ENCODE data around the gene PLPP3.

PLPP3 gene

DNA sequence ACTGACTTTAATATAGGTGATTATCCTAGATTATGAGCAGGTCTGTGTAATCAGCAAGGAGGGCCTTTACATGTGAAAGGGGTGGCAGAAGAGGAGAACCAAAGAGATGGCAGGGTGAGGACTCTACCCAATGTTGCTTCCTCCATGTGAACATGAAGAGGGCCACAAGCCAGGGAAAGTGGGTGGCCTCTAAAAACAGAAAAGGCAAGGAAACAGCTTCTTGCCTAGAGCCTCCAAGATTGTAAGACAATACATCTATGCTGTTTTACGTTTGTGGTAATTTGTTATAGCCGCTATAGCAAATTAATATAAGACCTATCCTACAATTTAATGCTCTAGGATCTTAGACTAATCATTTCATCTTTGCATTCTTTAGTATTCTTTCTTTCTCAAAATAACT is 85.5 kb downstream of the PLPP3 start:
- no peak for DNase-seq

- DNase-seq = peak; percentile 32
Measured at GRCh38 chr1:56491441-56491840, 87.9 kb downstream of the PLPP3 start.

DNA sequence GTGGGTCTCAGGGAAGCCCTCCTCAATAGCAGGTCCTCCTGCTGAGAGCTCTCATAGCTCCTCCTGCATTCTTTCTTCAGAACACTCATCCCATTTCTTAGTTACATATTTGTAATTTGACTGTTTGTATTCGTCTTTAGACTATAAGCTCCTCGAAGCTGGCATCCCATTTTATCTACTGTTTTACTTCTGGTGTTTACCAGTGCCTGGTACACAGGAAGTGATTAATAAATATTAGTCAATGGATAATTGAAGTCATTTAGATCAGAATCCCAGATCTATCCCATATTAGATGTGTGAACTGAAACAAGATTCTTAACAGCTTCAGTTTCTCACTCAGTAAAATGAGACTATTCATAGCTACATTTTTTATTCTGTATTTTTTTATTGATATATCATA is 88.7 kb downstream of the PLPP3 start:
- no peak for DNase-seq

DNA sequence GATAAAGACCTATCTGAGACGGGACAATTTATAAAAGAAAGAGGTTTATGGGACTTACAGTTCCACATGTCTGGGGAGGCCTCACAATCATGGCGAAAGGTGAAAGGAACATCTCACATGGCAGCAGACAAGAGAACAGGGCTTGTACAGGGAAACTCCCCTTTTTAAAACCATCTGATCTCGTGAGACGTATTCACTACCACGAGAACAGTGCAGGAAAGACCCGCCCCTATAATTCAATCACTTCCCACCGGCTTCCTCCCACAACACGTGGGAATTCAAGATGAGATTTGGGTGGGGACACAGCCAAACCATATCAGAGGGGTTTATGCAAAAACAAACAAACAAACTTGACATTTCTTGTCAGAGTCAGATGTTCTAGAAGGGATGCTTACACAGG is 89.7 kb downstream of the PLPP3 start:
- DNase-seq = peak; percentile 20

GRCh38 chr1:56484695-56485094 is 94.7 kb downstream of the PLPP3 start:
- peak; percentile 36 for DNase-seq

DNA sequence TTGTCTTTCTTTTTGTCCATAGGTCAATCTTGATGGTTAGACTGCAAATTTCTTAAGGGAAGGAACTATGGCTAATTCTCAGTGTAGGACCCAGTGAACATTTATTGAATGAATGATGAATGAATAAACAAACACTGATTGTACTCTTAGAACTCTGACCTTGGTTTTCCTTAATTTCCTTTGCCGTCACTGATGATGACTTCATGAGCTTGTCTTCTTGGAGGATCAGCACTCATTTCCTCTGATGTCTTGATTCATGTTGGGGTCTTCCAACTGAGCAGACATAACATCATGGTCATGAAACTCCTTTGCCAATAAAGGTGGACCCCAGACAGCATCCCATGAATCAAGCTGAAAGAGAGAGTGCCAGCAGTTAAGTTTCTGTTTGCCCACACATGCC is 96.3 kb downstream of the PLPP3 start:
- DNase-seq = no peak

- DNase-seq = no peak
Measured at GRCh38 chr1:56482486-56482885, 96.9 kb downstream of the PLPP3 start.

- DNase-seq = no peak
Measured at GRCh38 chr1:56481140-56481694, 98.1 kb downstream of the PLPP3 start.

GRCh38 chr1:56478734-56479133 is 100.6 kb downstream of the PLPP3 start:
- no peak for DNase-seq

DNA sequence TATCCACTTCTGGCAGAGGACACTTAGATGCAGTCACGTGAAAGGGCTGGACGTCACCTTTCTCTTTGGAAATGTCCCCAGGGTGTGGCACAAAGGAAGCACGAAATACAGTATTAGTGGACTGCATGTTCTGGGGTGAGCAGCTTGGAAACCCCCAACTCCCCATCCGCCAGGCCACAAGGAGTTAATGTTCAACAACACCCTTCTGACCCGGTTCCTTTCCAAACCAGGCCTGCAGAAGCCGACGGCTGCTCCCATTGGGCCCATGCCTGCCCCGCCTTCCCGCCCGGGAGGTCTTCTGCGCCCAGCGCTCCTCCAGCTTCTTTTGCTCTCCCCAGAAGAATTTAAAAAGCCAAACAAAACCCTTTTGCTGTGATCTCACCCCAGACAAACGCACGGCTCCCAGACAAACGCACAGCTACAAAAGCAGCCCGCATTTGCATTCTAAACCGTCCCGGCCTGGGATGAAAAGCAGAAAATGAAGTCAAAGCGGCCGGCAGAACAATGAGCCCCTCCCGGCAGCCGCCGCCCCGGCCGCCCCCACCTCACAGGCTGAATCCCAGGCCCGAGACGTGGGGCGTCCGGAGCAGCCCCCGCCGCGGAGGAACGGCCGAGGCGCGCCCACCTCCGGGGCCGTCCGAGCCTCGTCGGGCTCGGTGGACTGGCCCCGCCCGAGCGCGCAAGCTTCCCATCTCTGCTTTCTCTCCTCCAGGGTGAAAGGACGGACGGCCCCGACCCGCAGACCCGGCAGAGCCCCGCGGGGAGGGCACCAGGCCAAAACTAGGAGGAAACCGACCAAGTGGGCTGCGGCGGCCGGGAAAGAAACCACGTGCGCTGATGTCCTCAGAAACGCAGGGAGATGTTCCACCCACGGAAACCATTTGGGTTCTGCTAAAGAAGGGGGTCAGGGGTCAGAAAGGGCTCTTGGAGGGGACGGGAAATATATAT is 101.9 kb downstream of the PLPP3 start:
- DNase-seq = peak; percentile 70

DNA sequence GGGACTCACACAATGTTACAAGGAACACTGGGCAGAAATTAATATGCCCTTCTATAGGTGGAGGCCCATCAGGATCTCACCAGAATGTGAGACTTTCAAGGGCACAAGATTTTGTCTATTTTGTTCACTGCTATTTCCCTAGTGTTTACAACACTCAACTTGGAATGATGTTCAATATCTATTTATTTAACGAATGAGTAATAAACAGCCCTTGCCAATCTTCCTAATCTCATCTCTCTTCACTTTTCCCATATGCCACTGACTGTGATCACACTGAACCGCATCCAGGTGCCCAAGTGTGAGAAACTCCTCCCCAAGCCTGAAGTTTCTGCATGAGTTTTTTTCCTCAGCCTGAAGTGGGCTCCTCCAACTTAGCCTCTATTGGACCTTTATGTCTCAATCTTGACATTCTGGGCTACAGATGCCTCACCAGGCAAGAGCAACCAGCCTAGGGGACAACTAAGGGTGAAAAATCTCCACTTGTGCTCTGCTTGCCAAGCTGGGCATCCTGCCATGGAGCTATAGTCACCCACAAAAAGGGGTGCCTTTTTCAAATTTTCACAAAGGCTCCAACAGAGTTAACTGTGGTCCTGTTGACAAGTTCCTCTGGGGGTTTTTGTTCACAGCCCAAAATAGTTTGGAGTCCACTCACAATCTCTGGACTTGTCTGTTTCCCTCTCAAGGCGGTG is 105.6 kb downstream of the PLPP3 start:
- no peak for DNase-seq

- no peak for DNase-seq
Measured at GRCh38 chr1:56472860-56473259, 106.5 kb downstream of the PLPP3 start.

DNA sequence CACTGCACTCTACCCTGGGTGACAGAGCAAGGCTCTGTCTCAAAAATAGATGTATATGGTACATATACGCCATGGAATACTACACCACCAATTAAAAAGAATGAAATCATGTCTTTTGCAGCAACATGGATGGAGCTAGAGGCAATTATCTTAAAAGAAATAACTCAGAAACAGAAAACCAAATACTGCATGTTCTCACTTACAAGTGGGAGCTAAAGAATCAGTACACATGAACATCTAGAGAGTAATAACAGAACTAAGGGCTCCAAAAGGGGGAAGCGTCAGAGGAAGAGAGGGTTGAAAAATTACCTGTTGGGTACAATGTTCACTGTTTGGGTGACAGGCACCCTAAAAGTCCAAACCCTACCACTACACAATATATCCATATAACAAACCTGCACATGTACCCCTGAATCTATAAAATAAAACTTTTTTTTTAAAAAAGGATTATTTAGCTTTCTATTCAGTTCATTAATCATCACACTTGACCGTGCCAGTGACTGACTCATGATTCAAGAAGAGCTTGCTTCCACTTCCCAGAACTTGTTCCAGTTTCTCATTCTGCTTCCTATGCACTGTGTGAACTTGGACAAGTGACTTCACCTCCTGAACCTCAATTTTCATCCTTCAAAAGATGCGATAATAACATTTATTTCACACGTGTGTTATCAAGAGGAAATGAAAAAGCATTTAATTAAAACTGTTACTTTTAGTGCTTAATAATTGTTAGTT is 109.6 kb downstream of the PLPP3 start:
- peak; percentile 54 for DNase-seq

DNA sequence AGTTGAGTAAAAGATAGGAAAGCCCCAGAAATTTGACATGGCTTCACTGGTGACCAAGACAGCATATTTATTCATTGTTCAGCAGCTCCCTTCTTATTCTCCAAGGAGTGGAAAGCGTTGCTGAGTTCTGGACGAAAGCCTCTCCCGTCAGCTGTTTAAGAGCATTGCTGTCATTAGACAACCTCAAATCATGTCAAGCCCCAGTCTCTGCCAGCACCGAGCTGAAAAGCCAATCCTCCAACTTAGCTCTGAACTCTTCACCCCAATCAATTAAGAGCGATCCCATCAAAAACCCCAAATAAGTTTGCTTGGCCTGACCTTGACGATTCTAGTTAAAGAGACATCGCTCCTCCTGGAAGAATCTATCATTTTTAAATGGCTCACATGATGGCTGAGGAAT is 110.8 kb downstream of the PLPP3 start:
- DNase-seq = no peak

DNA sequence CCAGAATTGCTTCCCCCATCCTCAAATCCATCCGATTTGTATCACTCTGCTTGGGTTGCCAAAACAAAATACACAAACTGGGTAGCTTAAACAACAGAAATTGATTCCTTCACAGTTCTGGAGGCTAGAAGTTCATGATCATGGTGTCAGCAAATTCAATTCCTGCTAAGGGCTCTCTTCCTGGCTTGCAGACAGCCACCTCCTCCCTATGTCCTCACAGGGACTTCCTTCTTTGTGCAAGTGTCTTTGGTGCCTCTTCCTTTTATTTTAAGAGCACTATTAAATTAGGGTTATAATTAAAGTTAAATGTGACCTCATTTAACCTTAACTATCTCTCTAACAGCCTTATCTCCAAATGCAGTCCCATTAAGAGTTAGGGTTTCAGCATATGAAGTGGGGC is 112.8 kb downstream of the PLPP3 start:
- no peak for DNase-seq

- DNase-seq = peak; percentile 29
Measured at GRCh38 chr1:56464294-56464693, 115.1 kb downstream of the PLPP3 start.

DNA sequence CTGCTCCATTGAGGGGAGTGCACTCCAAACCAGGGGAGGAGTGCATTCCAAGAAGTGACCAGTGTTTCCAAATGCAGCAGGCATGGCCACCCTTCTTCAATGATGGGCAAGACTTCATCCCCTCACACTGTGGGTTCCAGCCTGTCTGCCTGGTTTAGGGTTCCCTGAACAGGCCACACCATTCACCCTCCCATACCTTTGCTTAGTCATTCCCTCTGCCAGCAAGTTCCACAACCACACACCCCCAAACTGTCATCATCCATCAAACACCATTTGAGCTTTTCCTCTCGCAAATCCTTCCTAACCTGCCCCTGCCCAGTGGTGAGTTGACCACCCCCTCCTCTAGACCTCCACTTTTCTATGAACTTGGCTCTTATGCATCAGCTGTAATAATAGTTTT is 116.0 kb downstream of the PLPP3 start:
- no peak for DNase-seq

- no peak for DNase-seq
Measured at GRCh38 chr1:56462209-56462608, 117.2 kb downstream of the PLPP3 start.

- no peak for DNase-seq
Measured at GRCh38 chr1:56461158-56462127, 117.9 kb downstream of the PLPP3 start.

GRCh38 chr1:56459260-56459659 is 120.1 kb downstream of the PLPP3 start:
- DNase-seq = no peak

GRCh38 chr1:56457756-56458375 is 121.5 kb downstream of the PLPP3 start:
- no peak for DNase-seq

Measured in fibroblast of upper back skin (primary cell).